Astrocyte of the cerebellum (primary cell): ENCODE measurements around the gene MRPS11.

Source experiments
- DNase-seq: peaks from one replicate; pipeline ENCODE4 v3.0.0-alpha.2; 2011; ENCODE audit warnings: low read depth
- H3K4me3 ChIP-seq: 2 replicates; pipeline ENCODE4 v1.5.1; 2011; ENCODE audit warnings: mild to moderate bottlenecking, low read depth, low read length, moderate library complexity
- CTCF ChIP-seq: IDR thresholded peaks from 2 replicates; pipeline ENCODE4 v1.5.1; 2012; ENCODE audit warnings: low read length, low read depth, moderate library complexity, mild to moderate bottlenecking; ENCODE audit errors: missing control alignments
- in situ Hi-C: cut with HindIII; loops from 2 replicates; pipeline ENCODE4 v1.10.0; 2017; ENCODE audit warnings: low sequenced_read_pairs

MRPS11 gene

GRCh38 chr15:88447206-88447605, 20.3 kb upstream of the MRPS11 start:
- DNase-seq = no peak
- no peak for TF ChIP-seq CTCF
- no peak overlapping the region for H3K4me3 ChIP-seq
- in situ Hi-C loops = no loop called here

GRCh38 chr15:88447741-88448140, 19.8 kb upstream of the MRPS11 start:
- DNase-seq = no peak
- no peak for TF ChIP-seq CTCF
- in situ Hi-C loops = no loop called here
- H3K4me3 ChIP-seq = no peak overlapping the region

GRCh38 chr15:88448991-88449461, 18.5 kb upstream of the MRPS11 start:
- in situ Hi-C loops = no loop called here
- TF ChIP-seq CTCF = no peak
- no peak overlapping the region for H3K4me3 ChIP-seq
- DNase-seq = no peak

- no peak for TF ChIP-seq CTCF
- DNase-seq = no peak
- in situ Hi-C loops = no loop called here
- H3K4me3 ChIP-seq = no peak overlapping the region
Measured at GRCh38 chr15:88449581-88449980, 17.9 kb upstream of the MRPS11 start.

GRCh38 chr15:88450125-88450798, 17.2 kb upstream of the MRPS11 start:
- peak; percentile 87 for TF ChIP-seq CTCF
- H3K4me3 ChIP-seq = no peak overlapping the region
- in situ Hi-C loops = no loop called here

GRCh38 chr15:88453651-88454050, 13.9 kb upstream of the MRPS11 start:
- in situ Hi-C loops = no loop called here
- DNase-seq = no peak
- no peak for TF ChIP-seq CTCF
- H3K4me3 ChIP-seq = no peak overlapping the region

More at GRCh38 chr15:88450125-88450798, 17.2 kb upstream of the MRPS11 start:
- DNase-seq = peak; percentile 35
